H1 (cell line): Measurements from ENCODE around the gene ME1. TPM values are rescaled to one million over a fixed set of nuclear protein-coding genes. Genes with fewer than 3 reads are reported as not detected.

Experiments used
- CTCF ChIA-PET: fragments of 300-600 bp; sonication (Branson Sonifier 250); formaldehyde crosslinking; loops from one replicate; lab custom pipeline; 2021; ENCODE audit not compliant: partially characterized antibody; lab: Charles Lee
- POLR2A ChIA-PET: fragments of 300-600 bp; sonication (Branson Sonifier 250); formaldehyde crosslinking; loops from one replicate; lab custom pipeline; 2021; ENCODE audit warnings: inconsistent platforms; ENCODE audit not compliant: partially characterized antibody; lab: Charles Lee
- DNase-seq, 2 experiments: peaks; one replicate each; pipeline versions ENCODE4 v3.0.0 to v3.0.0-alpha.2; 2010 to 2022; ENCODE audit warnings: low spot score in 2 of 2, low read depth in 1 of 2, mixed read lengths in 1 of 2
- FAIRE-seq: peaks from 2 replicates; lab custom pipeline; 2011; peaks lifted over from hg19 to GRCh38; lab: Jason Lieb, UNC
- H2AFZ ChIP-seq: 2 replicates; pipeline ENCODE4 v1.8.1; 2012; ENCODE audit warnings: low read length, inconsistent platforms
- H2AK5ac ChIP-seq: 2 replicates; pipeline ENCODE4 v1.6.1; 2013; ENCODE audit warnings: low read depth, low read length
- H2BK120ac ChIP-seq: replicated peaks from 2 replicates; pipeline ENCODE3; 2013; ENCODE audit warnings: low read depth, low read length, inconsistent platforms
- H2BK12ac ChIP-seq: 2 replicates; pipeline ENCODE4 v1.6.1; 2013; ENCODE audit warnings: low read depth, low read length
- H2BK15ac ChIP-seq: 2 replicates; pipeline ENCODE4 v1.6.1; 2013; ENCODE audit warnings: low read length
- H2BK20ac ChIP-seq: 2 replicates; pipeline ENCODE4 v1.6.1; 2013; ENCODE audit warnings: low read length
- H2BK5ac ChIP-seq: 2 replicates; pipeline ENCODE4 v1.6.1; 2013; ENCODE audit warnings: low read depth, low read length
- H3K14ac ChIP-seq: 2 replicates; pipeline ENCODE4 v1.6.1; 2013; ENCODE audit warnings: inconsistent platforms; ENCODE audit not compliant: insufficient read length
- H3K18ac ChIP-seq: 2 replicates; pipeline ENCODE4 v1.6.1; 2013; ENCODE audit warnings: low read length; ENCODE audit errors: extremely low read depth
- H3K23ac ChIP-seq: 2 replicates; pipeline ENCODE4 v1.6.1; 2013; ENCODE audit warnings: inconsistent platforms; ENCODE audit not compliant: insufficient read length
- H3K23me2 ChIP-seq: 2 replicates; pipeline ENCODE4 v1.6.1; 2013; ENCODE audit warnings: low read depth, low read length
- H3K27ac ChIP-seq: 2 replicates; pipeline ENCODE4 v1.6.1; 2011; ENCODE audit warnings: low read depth, low read length, inconsistent platforms
- H3K27me3 ChIP-seq, 4 experiments: replicated peaks in 1 of 4; 1 replicate in 1 of 4; 2 replicates in 3 of 4; pipeline versions ENCODE4 v1.6.1 to v1.8.1; 2011 to 2013; ENCODE audit warnings: low read length in 3 of 4, mild to moderate bottlenecking in 3 of 4, inconsistent platforms in 2 of 4, mixed read lengths in 2 of 4, moderate library complexity in 1 of 4; ENCODE audit not compliant: control insufficient read depth in 3 of 4, insufficient read depth in 3 of 4; ENCODE audit errors: extremely low read depth in 1 of 4
- H3K36me3 ChIP-seq, 4 experiments: 2 replicates each; pipeline versions ENCODE4 v1.6.1 to v1.8.1; 2011 to 2013; ENCODE audit warnings: mild to moderate bottlenecking in 4 of 4, low read length in 3 of 4, moderate library complexity in 2 of 4, control low read depth in 1 of 4, inconsistent platforms in 1 of 4; ENCODE audit not compliant: insufficient read depth in 4 of 4, control insufficient read depth in 2 of 4
- H3K4ac ChIP-seq: replicated peaks from 2 replicates; pipeline ENCODE3; 2013; ENCODE audit warnings: low read length, low read depth, mixed read lengths, inconsistent platforms; ENCODE audit not compliant: insufficient read length
- H3K4me1 ChIP-seq, 4 experiments: replicated peaks in 1 of 4; 1 replicate in 1 of 4; 2 replicates in 3 of 4; pipeline versions ENCODE4 v1.6.1 to v1.8.1; 2011 to 2013; ENCODE audit warnings: low read length in 3 of 4, inconsistent platforms in 2 of 4, mixed read lengths in 1 of 4; ENCODE audit not compliant: insufficient read depth in 4 of 4, control insufficient read depth in 3 of 4
- H3K4me2 ChIP-seq, 2 experiments: 2 replicates each; pipeline versions ENCODE4 v1.6.1 to v1.8.1; 2011 to 2013; ENCODE audit warnings: low read depth in 2 of 2, low read length in 2 of 2, control low read depth in 1 of 2, inconsistent platforms in 1 of 2, mild to moderate bottlenecking in 1 of 2; ENCODE audit not compliant: insufficient read depth in 1 of 2
- H3K4me3 ChIP-seq, 4 experiments: fragments of 200-600, 300-600 bp in 1 of 4; sonication (generic), shearing (Covaris generic), sonication (Bioruptor Twin) in 1 of 4; 2 replicates each; pipeline versions ENCODE4 v1.5.1 to v1.8.1; 2011 to 2016; ENCODE audit warnings: low read length in 4 of 4, low read depth in 3 of 4, control low read depth in 2 of 4, inconsistent platforms in 2 of 4, mild to moderate bottlenecking in 2 of 4, mixed read lengths in 1 of 4, moderate library complexity in 1 of 4; ENCODE audit not compliant: insufficient read depth in 2 of 4; ENCODE audit errors: extremely low read depth in 1 of 4
- H3K56ac ChIP-seq: replicated peaks from 2 replicates; pipeline ENCODE3; 2013; ENCODE audit warnings: low read depth, mild to moderate bottlenecking, mixed read lengths, low read length, inconsistent platforms; ENCODE audit not compliant: insufficient read length
- H3K79me1 ChIP-seq: 2 replicates; pipeline ENCODE4 v1.6.1; 2013; ENCODE audit warnings: low read depth, low read length, control low read depth
- H3K79me2 ChIP-seq, 2 experiments: 2 replicates each; pipeline versions ENCODE4 v1.6.1 to v1.8.1; 2012 to 2013; ENCODE audit warnings: low read length in 2 of 2, mild to moderate bottlenecking in 2 of 2, inconsistent platforms in 1 of 2; ENCODE audit not compliant: insufficient read depth in 2 of 2, control insufficient read depth in 1 of 2
- H3K9ac ChIP-seq, 4 experiments: replicated peaks in 1 of 4; 1 replicate in 1 of 4; 2 replicates in 3 of 4; pipeline versions ENCODE4 v1.6.1 to v1.8.1; 2011 to 2013; ENCODE audit warnings: low read depth in 3 of 4, low read length in 3 of 4, control low read depth in 2 of 4, mild to moderate bottlenecking in 2 of 4, moderate library complexity in 2 of 4, inconsistent platforms in 1 of 4; ENCODE audit errors: extremely low read depth in 1 of 4
- H3K9me3 ChIP-seq, 2 experiments: 2 replicates each; pipeline versions ENCODE4 v1.6.1 to v1.8.1; 2012 to 2013; ENCODE audit warnings: mild to moderate bottlenecking in 2 of 2, moderate library complexity in 2 of 2, control low read depth in 1 of 2, inconsistent platforms in 1 of 2, low read depth in 1 of 2, low read length in 1 of 2, mixed read lengths in 1 of 2; ENCODE audit not compliant: insufficient read depth in 2 of 2
- H4K20me1 ChIP-seq, 2 experiments: replicated peaks in 1 of 2; 2 replicates each; pipeline versions ENCODE3 to v1.8.1; 2011 to 2013; ENCODE audit warnings: inconsistent platforms in 2 of 2, low read length in 2 of 2, mild to moderate bottlenecking in 1 of 2; ENCODE audit not compliant: insufficient read depth in 2 of 2, control insufficient read depth in 1 of 2
- H4K5ac ChIP-seq: 2 replicates; pipeline ENCODE4 v1.6.1; 2013; ENCODE audit warnings: low read length, low read depth, mixed read lengths, inconsistent platforms; ENCODE audit not compliant: insufficient read length
- H4K8ac ChIP-seq: 2 replicates; pipeline ENCODE4 v1.8.0; 2013; ENCODE audit warnings: mild to moderate bottlenecking, moderate library complexity, low read length, inconsistent platforms; ENCODE audit not compliant: insufficient read depth; ENCODE audit errors: extremely low read depth
- H4K91ac ChIP-seq: replicated peaks from 2 replicates; pipeline ENCODE3; 2013; ENCODE audit warnings: low read length, mixed read lengths, inconsistent platforms; ENCODE audit not compliant: insufficient read length
- GABPA ChIP-seq: IDR thresholded peaks from 2 replicates; pipeline ENCODE4 v1.6.1; 2011; ENCODE audit warnings: mild to moderate bottlenecking, low read length, moderate library complexity, borderline replicate concordance; ENCODE audit not compliant: insufficient read depth
- JUN ChIP-seq: IDR thresholded peaks from 2 replicates; pipeline ENCODE4 v1.6.1; 2011; ENCODE audit warnings: low read depth, mild to moderate bottlenecking, improper control_type of control experiment, low read length
- TEAD4 ChIP-seq: IDR thresholded peaks from 2 replicates; pipeline ENCODE4 v1.6.1; 2012; ENCODE audit warnings: low read depth, low read length, inconsistent platforms, mixed read lengths
- WGBS, 2 experiments: shearing (Covaris generic) in 1 of 2; methylation state at CpG; one replicate each; pipeline versions ENCODE4 v1.1.6 to v1.1.7; 2013 to 2015; ENCODE audit warnings: low lambda C conversion rate in 2 of 2, mixed read lengths in 2 of 2, inconsistent platforms in 1 of 2, low coverage in 1 of 2, missing lambda C conversion rate in 1 of 2; ENCODE audit not compliant: insufficient replicate concordance in 2 of 2, insufficient coverage in 1 of 2, insufficient read length in 1 of 2; ENCODE audit errors: extremely low coverage in 1 of 2, missing lambda C conversion rate in 1 of 2; 5-methylcytosine and 5-hydroxymethylcytosine counted together
- polyA plus RNA-seq, 7 experiments: library from polyadenylated mRNA; depleted of rRNA in 3 of 7; stranded (reverse) in 5 of 7; unstranded in 2 of 7; fragments of >200 nt in 5 of 7; fragments of 200-250 nt in 2 of 7; gene quantifications; 1 replicate in 5 of 7; 2 replicates in 1 of 7; 4 replicates in 1 of 7; pipeline versions ENCODE4 v1.2.1 to v1.2.3, GENCODE V29; 2011 to 2013; ENCODE audit warnings: missing spikeins in 2 of 7, mixed read lengths in 2 of 7
- total RNA-seq: library from RNA; stranded (reverse); fragmentation: NEBNext Ultra II Directional; extraction: Animal tissue kit (Norgen Biotek cat#: 25700); gene quantifications from 2 replicates; pipeline ENCODE4 v1.2.1, GENCODE V29; 2021

Gene ME1
- total and polyA plus RNA-seq, 2 of the 8 experiments (the other 6 are each of a cell fraction or from before 2014, with no cell fraction given), result 1.3 to 3.9 TPM

- H2BK20ac ChIP-seq, result no peak overlapping the region
- no peak overlapping the region for H4K91ac ChIP-seq
- no peak overlapping the region for H2AK5ac ChIP-seq
- no peaks in the 10 kb centered on the region for H3K4me1 ChIP-seq
- H2BK15ac ChIP-seq, result no peak overlapping the region
- no peaks in the 10 kb centered on the region for H3K27me3 ChIP-seq
- H4K8ac ChIP-seq, result no peak overlapping the region
- H3K56ac ChIP-seq, result no peak overlapping the region
- no peak overlapping the region for H4K5ac ChIP-seq
- DNase-seq, result no peak
- no peaks in the 10 kb centered on the region for H3K36me3 ChIP-seq
- no peak overlapping the region for H3K9ac ChIP-seq
- H3K14ac ChIP-seq, result no peak overlapping the region
- H2BK5ac ChIP-seq, result no peak overlapping the region
- H4K20me1 ChIP-seq, result no peaks in the 10 kb centered on the region
- ChIA-PET CTCF (interaction anchor here (1.1 to 2.1 kb wide), 2 partner anchors 55 to 251 kb away, joined by 4 to 8 read pairs; no protein-coding TSS in a partner anchor), POLR2A (no interaction called here)
- no peak overlapping the region for H3K27ac ChIP-seq
- H3K4ac ChIP-seq, result no peak overlapping the region
- no peaks in the 10 kb centered on the region for H3K79me1 ChIP-seq
- no peak for FAIRE-seq
- no peak overlapping the region for H2BK12ac ChIP-seq
- no peaks in the 10 kb centered on the region for H3K79me2 ChIP-seq
- H3K23me2 ChIP-seq, result no peaks in the 10 kb centered on the region
- no peak overlapping the region for H3K4me2 ChIP-seq
- no peak overlapping the region for H3K4me3 ChIP-seq
- 93% methylated on average over 2 of the region's 2 CpGs; no CpG with 5 or more reads in 1 of the 2 experiments for WGBS, 2 experiments
- H3K9me3 ChIP-seq, result no peaks in the 10 kb centered on the region
- no peak overlapping the region for H3K18ac ChIP-seq
- no peak overlapping the region for H3K23ac ChIP-seq
- H2AFZ ChIP-seq, result no peak overlapping the region
- TF ChIP-seq TEAD4 (no peak), GABPA (no peak), JUN (no peak)
- no peak overlapping the region for H2BK120ac ChIP-seq
These were observed 41.9 kb upstream of the ME1 start for GRCh38 chr6:83472767-83473166.
